Ectodermal cell (in vitro differentiated cells): Measurements from ENCODE around the gene RGS13. TPM values are rescaled to one million over a fixed set of nuclear protein-coding genes. Genes with fewer than 3 reads are reported as not detected.

ENCODE experiments used
- H3K27ac ChIP-seq: 2 replicates; pipeline ENCODE4 v1.7.0; 2013; ENCODE audit warnings: mild to moderate bottlenecking, low read depth, low read length; ENCODE audit not compliant: insufficient read depth, poor library complexity, severe bottlenecking
- H3K27me3 ChIP-seq: 2 replicates; pipeline ENCODE4 v1.7.0; 2013; ENCODE audit warnings: mild to moderate bottlenecking, low read length; ENCODE audit not compliant: insufficient read depth, control insufficient read depth, poor library complexity, severe bottlenecking
- H3K36me3 ChIP-seq: one replicate; pipeline ENCODE4 v1.7.0; 2013; ENCODE audit warnings: low read length; ENCODE audit not compliant: control insufficient read depth, insufficient read depth
- H3K4me1 ChIP-seq: one replicate; pipeline ENCODE4 v1.7.0; 2013; ENCODE audit warnings: low read length; ENCODE audit not compliant: control insufficient read depth, insufficient read depth
- H3K4me3 ChIP-seq: 2 replicates; pipeline ENCODE4 v1.7.0; 2013; ENCODE audit warnings: low read depth, low read length, control low read depth; ENCODE audit not compliant: insufficient read depth
- H3K9me3 ChIP-seq: 2 replicates; pipeline ENCODE4 v1.7.0; 2013; ENCODE audit warnings: mild to moderate bottlenecking, low read length, moderate library complexity; ENCODE audit not compliant: control insufficient read depth
- WGBS, 2 experiments: methylation state at CpG; one replicate each; pipeline ENCODE4 v1.1.7; 2013; ENCODE audit warnings: missing lambda C conversion rate in 2 of 2; 5-methylcytosine and 5-hydroxymethylcytosine counted together
- polyA plus RNA-seq, 4 experiments: library from polyadenylated mRNA; stranded (reverse); fragments of 50-300 nt; gene quantifications; one replicate each; pipeline ENCODE4 v1.2.3, GENCODE V29; 2013

The RGS13 gene, protein sequence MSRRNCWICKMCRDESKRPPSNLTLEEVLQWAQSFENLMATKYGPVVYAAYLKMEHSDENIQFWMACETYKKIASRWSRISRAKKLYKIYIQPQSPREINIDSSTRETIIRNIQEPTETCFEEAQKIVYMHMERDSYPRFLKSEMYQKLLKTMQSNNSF
- not detected for polyA plus RNA-seq (2013, experiment 1 of 4)
- not detected for polyA plus RNA-seq (2013, experiment 2 of 4)
- not detected for polyA plus RNA-seq (2013, experiment 3 of 4)
- polyA plus RNA-seq (2013, experiment 4 of 4): not detected

DNA sequence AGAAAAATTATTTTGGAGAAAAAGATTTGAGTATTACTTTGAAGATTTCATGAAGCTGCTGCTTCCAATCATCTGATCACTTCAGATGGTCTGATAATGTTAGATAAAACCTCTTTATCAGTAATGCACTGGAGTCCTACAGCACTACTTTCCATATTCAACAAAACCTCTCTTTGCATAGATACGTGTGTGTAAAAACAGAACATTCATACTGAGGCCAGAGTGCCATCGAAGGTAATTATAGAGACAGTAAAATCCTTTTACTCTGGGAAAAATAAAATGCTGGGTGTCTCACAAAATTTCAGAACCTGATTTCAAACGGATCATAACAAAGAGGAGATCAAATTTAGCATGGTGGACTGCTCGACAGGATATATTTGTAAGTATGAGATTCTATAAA, at the start of gene RGS13:
Gene RGS13 (plus strand): TSS at position 209 of the 400 bp plus-strand sequence. CDS start 8,188 bp downstream, outside the sequence.
- no peaks in the 10 kb centered on the region for H3K36me3 ChIP-seq
- H3K4me1 ChIP-seq: peaks cover 16% of the 10 kb centered on the region
- 91 to 98% methylated on average over 4 of the region's 4 CpGs for WGBS, 2 experiments
- H3K4me3 ChIP-seq: no peak within 1 kb of the TSS
- no peaks in the 10 kb centered on the region for H3K27me3 ChIP-seq
- H3K27ac ChIP-seq: no peak within 1 kb of the TSS
- no peaks in the 10 kb centered on the region for H3K9me3 ChIP-seq

DNA sequence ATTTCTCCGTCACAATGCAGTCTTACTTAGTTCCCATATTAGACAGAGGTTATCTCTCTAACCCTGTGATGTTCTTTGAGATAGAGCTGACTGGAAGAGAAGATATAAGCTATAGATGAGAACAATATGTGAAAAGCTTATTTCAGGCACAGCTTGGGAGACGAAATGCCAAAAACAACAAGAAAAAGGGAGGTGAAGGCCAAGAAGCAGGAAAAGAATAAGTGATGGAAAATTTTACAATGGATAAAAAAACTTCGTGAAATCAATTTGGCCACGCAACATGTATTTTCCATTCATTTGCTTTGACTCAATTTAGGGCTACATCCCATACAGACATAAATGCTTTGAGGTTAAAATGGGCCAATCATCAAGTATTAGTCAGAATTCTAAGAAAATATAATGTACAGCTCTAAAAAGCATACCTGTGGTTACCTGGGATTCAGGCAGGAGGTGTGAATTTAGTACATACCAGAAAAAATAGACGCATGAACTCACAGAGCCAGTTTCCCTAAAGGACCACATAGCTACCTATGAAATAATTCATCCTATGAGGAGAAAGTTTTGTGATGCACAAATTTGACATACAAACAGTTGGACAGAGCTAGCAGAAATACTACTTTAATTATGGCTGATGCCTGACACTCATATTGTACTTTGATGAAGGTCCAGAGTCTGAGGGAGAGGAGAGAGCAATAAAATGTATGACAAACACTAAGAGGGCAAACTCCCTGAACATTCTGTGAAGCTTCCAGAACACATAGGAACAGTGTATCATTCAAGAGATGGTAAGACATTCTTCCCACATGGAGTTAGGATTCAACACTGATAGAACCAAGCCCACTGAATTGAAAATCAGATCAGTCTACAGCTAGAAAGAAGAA, 48.3 kb upstream of the RGS13 start:
- 91 to 96% methylated on average over 3 to 5 of the region's 5 CpGs for WGBS, 2 experiments
- no peaks in the 10 kb centered on the region for H3K36me3 ChIP-seq
- H3K4me3 ChIP-seq: no peak overlapping the region
- no peaks in the 10 kb centered on the region for H3K27me3 ChIP-seq
- no peaks in the 10 kb centered on the region for H3K9me3 ChIP-seq
- no peak overlapping the region for H3K27ac ChIP-seq
- H3K4me1 ChIP-seq: no peaks in the 10 kb centered on the region

DNA sequence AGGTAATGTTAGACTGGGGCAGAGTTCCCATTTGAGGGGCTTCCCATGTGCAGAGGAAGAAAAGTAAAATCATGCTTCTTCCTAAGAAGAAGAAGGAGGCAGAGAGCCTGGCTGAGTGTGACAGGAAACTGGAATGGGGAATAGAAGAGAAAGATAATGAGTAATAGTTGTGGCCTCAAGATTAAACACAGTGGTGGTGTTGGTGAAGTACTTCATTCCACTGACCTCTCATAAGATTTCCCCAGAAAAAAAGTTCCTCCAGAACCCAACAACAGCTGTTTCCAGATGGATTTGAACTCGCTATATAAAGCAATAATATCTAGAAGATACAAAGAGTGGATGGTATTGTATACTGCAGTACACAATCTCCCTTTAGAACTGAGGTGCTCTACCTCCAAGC, 47.4 kb upstream of the RGS13 start:
- no peaks in the 10 kb centered on the region for H3K36me3 ChIP-seq
- no peaks in the 10 kb centered on the region for H3K4me1 ChIP-seq
- H3K27me3 ChIP-seq: no peaks in the 10 kb centered on the region
- H3K9me3 ChIP-seq: no peaks in the 10 kb centered on the region
- 100% methylated on average over 1 of the region's 1 CpG; no CpG with 5 or more reads in 1 of the 2 experiments for WGBS, 2 experiments
- no peak overlapping the region for H3K27ac ChIP-seq
- no peak overlapping the region for H3K4me3 ChIP-seq

DNA sequence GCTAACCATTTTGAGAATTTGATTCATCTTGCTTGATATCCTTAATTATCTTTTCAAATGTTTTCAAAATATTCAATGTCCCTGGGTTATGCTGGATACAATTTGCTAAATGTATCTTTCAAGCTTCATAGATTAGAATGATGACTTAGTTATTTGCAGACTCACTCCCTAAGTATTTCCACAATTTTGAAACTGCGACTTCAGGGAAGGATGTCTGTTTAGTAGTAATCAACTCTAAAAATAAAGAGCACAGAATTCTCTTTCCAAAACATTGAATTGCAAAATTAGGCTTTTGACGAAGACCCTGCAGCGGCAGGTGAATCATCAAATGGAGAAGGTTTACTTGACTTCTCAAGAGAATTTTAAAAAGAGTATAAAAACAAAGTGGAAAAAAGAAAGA, 46.1 kb upstream of the RGS13 start:
- H3K27ac ChIP-seq: no peak overlapping the region
- 99 to 100% methylated on average over 2 to 3 of the region's 3 CpGs for WGBS, 2 experiments

DNA sequence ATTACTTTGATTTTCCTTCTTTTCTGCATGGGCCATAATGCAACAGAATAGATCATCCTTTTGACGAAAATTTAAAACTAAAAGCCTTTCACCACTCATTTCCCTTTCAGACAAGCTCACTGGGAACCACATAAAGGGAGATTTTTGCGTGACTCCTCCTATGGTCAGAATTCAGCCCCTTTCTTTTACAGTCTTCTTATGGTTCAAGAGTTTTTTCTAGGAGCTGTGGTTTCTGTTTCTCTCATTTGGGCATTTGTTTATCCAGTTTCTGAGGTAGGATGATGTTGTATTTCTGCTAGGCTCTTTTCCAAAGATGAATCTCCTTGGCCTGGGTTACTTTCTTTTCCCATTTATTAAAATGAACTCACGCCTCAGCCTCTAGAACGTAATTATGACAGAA, 43.4 kb upstream of the RGS13 start:
- 80 to 81% methylated on average over 4 of the region's 4 CpGs for WGBS, 2 experiments
- Histone ChIP-seq H3K27me3 (no peaks in the 10 kb centered on the region), H3K9me3 (no peaks in the 10 kb centered on the region), H3K36me3 (no peaks in the 10 kb centered on the region), H3K4me1 (no peaks in the 10 kb centered on the region), H3K4me3 (no peak overlapping the region), H3K27ac (no peak overlapping the region)

More for the DNA sequence above, 46.1 kb upstream of the RGS13 start:
- Histone ChIP-seq H3K9me3 (no peaks in the 10 kb centered on the region), H3K27me3 (no peaks in the 10 kb centered on the region), H3K36me3 (no peaks in the 10 kb centered on the region), H3K4me3 (no peak overlapping the region), H3K4me1 (no peaks in the 10 kb centered on the region)

DNA sequence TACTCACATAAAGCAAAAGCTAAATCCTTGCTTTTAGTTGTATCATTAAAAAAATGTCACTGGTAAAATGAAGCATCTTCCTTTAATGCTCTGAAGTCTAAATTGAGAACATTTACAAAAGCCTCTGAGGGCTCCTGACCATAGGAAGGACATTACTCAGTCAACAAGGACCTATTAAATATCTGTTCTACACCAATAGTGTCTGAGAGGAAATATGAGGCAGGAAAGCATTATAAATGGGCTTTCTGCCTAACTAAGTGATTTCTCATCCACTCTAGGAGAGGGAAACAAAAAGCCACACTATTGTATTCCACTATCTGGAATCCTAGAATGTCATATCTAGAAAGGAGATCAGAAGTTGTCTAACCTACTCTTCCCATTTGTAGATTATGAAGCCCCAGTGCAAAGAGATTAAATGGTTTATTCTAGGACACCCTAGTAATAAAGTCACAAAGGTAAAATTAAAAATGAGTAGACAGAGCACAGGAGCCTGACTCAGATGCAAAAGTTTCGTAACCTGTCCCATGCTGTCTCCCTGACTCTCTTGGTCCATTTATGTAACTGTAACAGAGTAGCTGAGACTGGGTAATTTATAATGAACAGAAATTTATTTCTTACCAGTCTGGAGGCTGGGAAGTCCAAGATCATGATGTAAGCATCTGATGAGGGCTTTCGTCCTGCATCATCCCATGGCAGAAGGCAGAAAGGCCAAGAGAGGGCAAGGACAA, 42.8 kb upstream of the RGS13 start:
- H3K4me3 ChIP-seq: no peak overlapping the region

DNA sequence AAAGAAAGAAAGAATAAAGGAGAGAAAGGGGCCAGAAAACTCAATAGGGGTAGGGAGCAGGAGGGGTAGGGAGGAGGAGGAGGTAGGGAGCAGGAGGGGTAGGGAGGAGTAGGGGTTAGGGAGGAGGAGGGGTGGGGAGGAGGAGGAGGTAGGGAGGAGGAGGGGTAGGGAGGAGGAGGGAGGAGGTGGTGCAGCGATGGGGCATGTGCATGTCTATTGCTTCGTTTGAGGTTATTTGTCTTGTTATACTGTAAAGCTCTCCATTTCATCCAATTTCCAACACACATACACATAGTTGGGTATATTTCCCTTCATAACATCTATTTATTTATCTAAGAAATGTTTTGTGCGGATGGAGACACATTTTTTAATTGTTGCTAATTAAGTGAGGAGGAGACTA, 40.6 kb upstream of the RGS13 start:
- Histone ChIP-seq H3K4me1 (no peaks in the 10 kb centered on the region), H3K9me3 (no peaks in the 10 kb centered on the region), H3K27ac (no peak overlapping the region), H3K27me3 (no peaks in the 10 kb centered on the region), H3K36me3 (no peaks in the 10 kb centered on the region), H3K4me3 (no peak overlapping the region)
- 92% methylated on average over 1 of the region's 3 CpGs; no CpG with 5 or more reads in 1 of the 2 experiments for WGBS, 2 experiments

More for the DNA sequence above, 42.8 kb upstream of the RGS13 start:
- H3K27me3 ChIP-seq: no peaks in the 10 kb centered on the region
- no peaks in the 10 kb centered on the region for H3K36me3 ChIP-seq
- H3K4me1 ChIP-seq: no peaks in the 10 kb centered on the region
- H3K27ac ChIP-seq: no peak overlapping the region
- whole genome bisulfite sequencing, 2 experiments: 84 to 92% methylated on average over 2 of the region's 2 CpGs
- H3K9me3 ChIP-seq: no peaks in the 10 kb centered on the region

DNA sequence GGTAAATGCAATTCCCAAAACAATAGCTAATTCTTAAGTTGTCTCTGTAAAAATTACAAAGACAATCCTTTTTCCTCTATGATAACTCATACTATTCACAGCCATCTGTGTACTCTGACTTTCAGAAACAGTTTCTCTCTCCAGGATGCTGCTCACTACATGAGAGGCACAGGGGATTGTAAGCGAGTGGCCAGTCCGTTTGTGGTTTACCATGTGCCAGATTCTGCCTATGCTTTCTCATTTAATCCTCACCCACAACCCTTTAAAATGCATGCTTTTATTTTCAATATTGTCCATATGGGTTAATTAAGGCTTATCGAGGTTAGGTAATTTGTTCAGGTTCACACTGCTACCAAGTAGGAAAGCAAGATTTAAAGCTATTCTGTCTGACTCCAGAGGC, 37.4 kb upstream of the RGS13 start:
- no peak overlapping the region for H3K27ac ChIP-seq
- no peak overlapping the region for H3K4me3 ChIP-seq
- no peaks in the 10 kb centered on the region for H3K27me3 ChIP-seq
- WGBS, 2 experiments: 92 to 100% methylated on average over 3 of the region's 3 CpGs
- no peaks in the 10 kb centered on the region for H3K9me3 ChIP-seq
- no peaks in the 10 kb centered on the region for H3K36me3 ChIP-seq
- no peaks in the 10 kb centered on the region for H3K4me1 ChIP-seq

DNA sequence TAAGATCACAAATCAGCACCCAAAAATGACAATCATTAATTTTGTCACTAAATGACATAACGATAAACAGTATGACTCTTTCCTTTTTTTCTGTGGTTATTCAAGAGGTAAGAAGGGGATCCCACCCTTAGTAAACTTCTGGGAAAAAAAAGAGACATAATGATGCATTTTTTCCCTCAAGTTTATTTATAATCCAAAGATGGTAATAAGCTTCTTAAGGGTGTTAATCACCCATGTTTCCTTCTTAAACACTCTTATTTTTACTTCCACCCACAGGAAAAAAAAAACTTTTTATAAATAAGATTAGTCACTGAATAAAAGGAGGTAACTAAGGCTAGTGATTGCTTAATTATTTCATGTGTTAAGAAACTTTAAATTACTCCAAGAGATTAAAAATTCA, 35.7 kb upstream of the RGS13 start:
- H3K4me3 ChIP-seq: no peak overlapping the region
- H3K27ac ChIP-seq: no peak overlapping the region
- 100% methylated on average over 1 of the region's 1 CpG for WGBS, 2 experiments
- H3K4me1 ChIP-seq: no peaks in the 10 kb centered on the region
- H3K27me3 ChIP-seq: no peaks in the 10 kb centered on the region
- no peaks in the 10 kb centered on the region for H3K9me3 ChIP-seq
- H3K36me3 ChIP-seq: no peaks in the 10 kb centered on the region

DNA sequence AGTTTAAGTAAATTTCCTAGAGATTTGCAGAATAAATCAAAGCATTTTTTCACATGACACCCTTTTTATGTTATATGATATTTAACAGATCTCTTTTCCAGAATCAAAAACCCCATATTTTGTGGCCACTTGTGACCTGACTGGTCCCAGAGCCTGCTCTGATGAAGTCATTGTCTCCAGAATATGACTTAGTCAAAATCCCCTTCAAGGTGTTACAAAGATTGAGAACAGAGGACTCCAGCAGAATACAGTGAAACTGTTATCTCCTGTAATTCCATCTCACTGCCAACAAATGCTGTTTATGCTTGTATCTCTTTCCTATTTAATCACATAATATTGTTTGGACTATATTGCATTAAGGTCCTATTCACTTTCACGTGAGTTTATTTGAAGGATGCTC, 34.8 kb upstream of the RGS13 start:
- Histone ChIP-seq H3K4me3 (no peak overlapping the region), H3K27me3 (no peaks in the 10 kb centered on the region), H3K36me3 (no peaks in the 10 kb centered on the region), H3K9me3 (no peaks in the 10 kb centered on the region), H3K27ac (no peak overlapping the region), H3K4me1 (no peaks in the 10 kb centered on the region)
- no CpG with 5 or more reads among the region's 1 CpG for WGBS, 2 experiments
